NK-92 (cell line): ENCODE data around the gene GRAMD1B.

Experiments
- DNase-seq: peaks from one replicate; lab custom pipeline; 2025; ENCODE audit not compliant: unreplicated experiment; lab: John Stamatoyannopoulos, UW

The GRAMD1B gene

GRCh38 chr11:123408619-123409455 is 21.2 kb upstream of the GRAMD1B start:
- DNase-seq: no peak

GRCh38 chr11:123409456-123410217 is 20.4 kb upstream of the GRAMD1B start:
- no peak for DNase-seq

- DNase-seq: no peak
These were observed 19.9 kb upstream of the GRAMD1B start for GRCh38 chr11:123410218-123410549.

GRCh38 chr11:123413636-123414035 is 16.4 kb upstream of the GRAMD1B start:
- no peak for DNase-seq

- no peak for DNase-seq
These were observed 13.5 kb upstream of the GRAMD1B start for GRCh38 chr11:123416566-123416965.

GRCh38 chr11:123418351-123419114 is 11.5 kb upstream of the GRAMD1B start:
- DNase-seq: no peak

GRCh38 chr11:123419731-123420452 is 10.2 kb upstream of the GRAMD1B start:
- DNase-seq: no peak

- DNase-seq: no peak
These were observed 8.5 kb upstream of the GRAMD1B start for GRCh38 chr11:123421589-123421988.

GRCh38 chr11:123425367-123425766 is 4.7 kb upstream of the GRAMD1B start:
- no peak for DNase-seq

- DNase-seq: no peak
These were observed 3.3 kb upstream of the GRAMD1B start for GRCh38 chr11:123426789-123427188.

GRCh38 chr11:123427405-123427804 is 2.7 kb upstream of the GRAMD1B start:
- no peak for DNase-seq

- DNase-seq: no peak
These were observed 1.9 kb upstream of the GRAMD1B start for GRCh38 chr11:123428116-123428715.

GRCh38 chr11:123429336-123429735 is 733 bp upstream of the GRAMD1B start:
- no peak for DNase-seq

GRCh38 chr11:123430721-123431497 is 840 bp downstream of the GRAMD1B start:
- DNase-seq: no peak

GRCh38 chr11:123431619-123432018 is 1.6 kb downstream of the GRAMD1B start:
- no peak for DNase-seq

- no peak for DNase-seq
These were observed 4.2 kb downstream of the GRAMD1B start for GRCh38 chr11:123434262-123434661.

GRCh38 chr11:123434911-123435310 is 4.8 kb downstream of the GRAMD1B start:
- DNase-seq: no peak

- no peak for DNase-seq
These were observed 7.3 kb downstream of the GRAMD1B start for GRCh38 chr11:123437236-123437979.

- DNase-seq: no peak
These were observed 8.1 kb downstream of the GRAMD1B start for GRCh38 chr11:123438131-123438627.
